H1 (cell line): ENCODE results near the gene CDC37. TPM values are rescaled to one million over a fixed set of nuclear protein-coding genes. Genes with fewer than 3 reads are reported as not detected.

Experiments
- CTCF ChIA-PET: fragments of 300-600 bp; sonication (Branson Sonifier 250); formaldehyde crosslinking; loops from one replicate; lab custom pipeline; 2021; ENCODE audit not compliant: partially characterized antibody; lab: Charles Lee
- POLR2A ChIA-PET: fragments of 300-600 bp; sonication (Branson Sonifier 250); formaldehyde crosslinking; loops from one replicate; lab custom pipeline; 2021; ENCODE audit warnings: inconsistent platforms; ENCODE audit not compliant: partially characterized antibody; lab: Charles Lee
- DNase-seq, 2 experiments: peaks; one replicate each; pipeline versions ENCODE4 v3.0.0 to v3.0.0-alpha.2; 2010 to 2022; ENCODE audit warnings: low spot score in 2 of 2, low read depth in 1 of 2, mixed read lengths in 1 of 2
- FAIRE-seq: peaks from 2 replicates; lab custom pipeline; 2011; peaks lifted over from hg19 to GRCh38; lab: Jason Lieb, UNC
- H2AFZ ChIP-seq: 2 replicates; pipeline ENCODE4 v1.8.1; 2012; ENCODE audit warnings: low read length, inconsistent platforms
- H2AK5ac ChIP-seq: 2 replicates; pipeline ENCODE4 v1.6.1; 2013; ENCODE audit warnings: low read depth, low read length
- H2BK120ac ChIP-seq: replicated peaks from 2 replicates; pipeline ENCODE3; 2013; ENCODE audit warnings: low read depth, low read length, inconsistent platforms
- H2BK12ac ChIP-seq: 2 replicates; pipeline ENCODE4 v1.6.1; 2013; ENCODE audit warnings: low read depth, low read length
- H2BK15ac ChIP-seq: 2 replicates; pipeline ENCODE4 v1.6.1; 2013; ENCODE audit warnings: low read length
- H2BK20ac ChIP-seq: 2 replicates; pipeline ENCODE4 v1.6.1; 2013; ENCODE audit warnings: low read length
- H2BK5ac ChIP-seq: 2 replicates; pipeline ENCODE4 v1.6.1; 2013; ENCODE audit warnings: low read depth, low read length
- H3K14ac ChIP-seq: 2 replicates; pipeline ENCODE4 v1.6.1; 2013; ENCODE audit warnings: inconsistent platforms; ENCODE audit not compliant: insufficient read length
- H3K18ac ChIP-seq: 2 replicates; pipeline ENCODE4 v1.6.1; 2013; ENCODE audit warnings: low read length; ENCODE audit errors: extremely low read depth
- H3K23ac ChIP-seq: 2 replicates; pipeline ENCODE4 v1.6.1; 2013; ENCODE audit warnings: inconsistent platforms; ENCODE audit not compliant: insufficient read length
- H3K23me2 ChIP-seq: 2 replicates; pipeline ENCODE4 v1.6.1; 2013; ENCODE audit warnings: low read depth, low read length
- H3K27ac ChIP-seq: 2 replicates; pipeline ENCODE4 v1.6.1; 2011; ENCODE audit warnings: low read depth, low read length, inconsistent platforms
- H3K27me3 ChIP-seq, 4 experiments: replicated peaks in 1 of 4; 1 replicate in 1 of 4; 2 replicates in 3 of 4; pipeline versions ENCODE4 v1.6.1 to v1.8.1; 2011 to 2013; ENCODE audit warnings: low read length in 3 of 4, mild to moderate bottlenecking in 3 of 4, inconsistent platforms in 2 of 4, mixed read lengths in 2 of 4, moderate library complexity in 1 of 4; ENCODE audit not compliant: control insufficient read depth in 3 of 4, insufficient read depth in 3 of 4; ENCODE audit errors: extremely low read depth in 1 of 4
- H3K36me3 ChIP-seq, 4 experiments: 2 replicates each; pipeline versions ENCODE4 v1.6.1 to v1.8.1; 2011 to 2013; ENCODE audit warnings: mild to moderate bottlenecking in 4 of 4, low read length in 3 of 4, moderate library complexity in 2 of 4, control low read depth in 1 of 4, inconsistent platforms in 1 of 4; ENCODE audit not compliant: insufficient read depth in 4 of 4, control insufficient read depth in 2 of 4
- H3K4ac ChIP-seq: replicated peaks from 2 replicates; pipeline ENCODE3; 2013; ENCODE audit warnings: low read length, low read depth, mixed read lengths, inconsistent platforms; ENCODE audit not compliant: insufficient read length
- H3K4me1 ChIP-seq, 4 experiments: replicated peaks in 1 of 4; 1 replicate in 1 of 4; 2 replicates in 3 of 4; pipeline versions ENCODE4 v1.6.1 to v1.8.1; 2011 to 2013; ENCODE audit warnings: low read length in 3 of 4, inconsistent platforms in 2 of 4, mixed read lengths in 1 of 4; ENCODE audit not compliant: insufficient read depth in 4 of 4, control insufficient read depth in 3 of 4
- H3K4me2 ChIP-seq, 2 experiments: 2 replicates each; pipeline versions ENCODE4 v1.6.1 to v1.8.1; 2011 to 2013; ENCODE audit warnings: low read depth in 2 of 2, low read length in 2 of 2, control low read depth in 1 of 2, inconsistent platforms in 1 of 2, mild to moderate bottlenecking in 1 of 2; ENCODE audit not compliant: insufficient read depth in 1 of 2
- H3K4me3 ChIP-seq, 4 experiments: fragments of 200-600, 300-600 bp in 1 of 4; sonication (generic), shearing (Covaris generic), sonication (Bioruptor Twin) in 1 of 4; 2 replicates each; pipeline versions ENCODE4 v1.5.1 to v1.8.1; 2011 to 2016; ENCODE audit warnings: low read length in 4 of 4, low read depth in 3 of 4, control low read depth in 2 of 4, inconsistent platforms in 2 of 4, mild to moderate bottlenecking in 2 of 4, mixed read lengths in 1 of 4, moderate library complexity in 1 of 4; ENCODE audit not compliant: insufficient read depth in 2 of 4; ENCODE audit errors: extremely low read depth in 1 of 4
- H3K56ac ChIP-seq: replicated peaks from 2 replicates; pipeline ENCODE3; 2013; ENCODE audit warnings: low read depth, mild to moderate bottlenecking, mixed read lengths, low read length, inconsistent platforms; ENCODE audit not compliant: insufficient read length
- H3K79me1 ChIP-seq: 2 replicates; pipeline ENCODE4 v1.6.1; 2013; ENCODE audit warnings: low read depth, low read length, control low read depth
- H3K79me2 ChIP-seq, 2 experiments: 2 replicates each; pipeline versions ENCODE4 v1.6.1 to v1.8.1; 2012 to 2013; ENCODE audit warnings: low read length in 2 of 2, mild to moderate bottlenecking in 2 of 2, inconsistent platforms in 1 of 2; ENCODE audit not compliant: insufficient read depth in 2 of 2, control insufficient read depth in 1 of 2
- H3K9ac ChIP-seq, 4 experiments: replicated peaks in 1 of 4; 1 replicate in 1 of 4; 2 replicates in 3 of 4; pipeline versions ENCODE4 v1.6.1 to v1.8.1; 2011 to 2013; ENCODE audit warnings: low read depth in 3 of 4, low read length in 3 of 4, control low read depth in 2 of 4, mild to moderate bottlenecking in 2 of 4, moderate library complexity in 2 of 4, inconsistent platforms in 1 of 4; ENCODE audit errors: extremely low read depth in 1 of 4
- H3K9me3 ChIP-seq, 2 experiments: 2 replicates each; pipeline versions ENCODE4 v1.6.1 to v1.8.1; 2012 to 2013; ENCODE audit warnings: mild to moderate bottlenecking in 2 of 2, moderate library complexity in 2 of 2, control low read depth in 1 of 2, inconsistent platforms in 1 of 2, low read depth in 1 of 2, low read length in 1 of 2, mixed read lengths in 1 of 2; ENCODE audit not compliant: insufficient read depth in 2 of 2
- H4K20me1 ChIP-seq, 2 experiments: replicated peaks in 1 of 2; 2 replicates each; pipeline versions ENCODE3 to v1.8.1; 2011 to 2013; ENCODE audit warnings: inconsistent platforms in 2 of 2, low read length in 2 of 2, mild to moderate bottlenecking in 1 of 2; ENCODE audit not compliant: insufficient read depth in 2 of 2, control insufficient read depth in 1 of 2
- H4K5ac ChIP-seq: 2 replicates; pipeline ENCODE4 v1.6.1; 2013; ENCODE audit warnings: low read length, low read depth, mixed read lengths, inconsistent platforms; ENCODE audit not compliant: insufficient read length
- H4K8ac ChIP-seq: 2 replicates; pipeline ENCODE4 v1.8.0; 2013; ENCODE audit warnings: mild to moderate bottlenecking, moderate library complexity, low read length, inconsistent platforms; ENCODE audit not compliant: insufficient read depth; ENCODE audit errors: extremely low read depth
- H4K91ac ChIP-seq: replicated peaks from 2 replicates; pipeline ENCODE3; 2013; ENCODE audit warnings: low read length, mixed read lengths, inconsistent platforms; ENCODE audit not compliant: insufficient read length
- CBX8 ChIP-seq: fragments of 300-800, 300-1000 bp; sonication (generic); IDR thresholded peaks from 2 replicates; pipeline ENCODE4 v1.7.1; 2016; ENCODE audit warnings: low read depth, low read length, borderline replicate concordance
- SP1 ChIP-seq: IDR thresholded peaks from 2 replicates; pipeline ENCODE4 v1.6.1; 2011; ENCODE audit warnings: low read depth, low read length
- SUZ12 ChIP-seq: fragments of 200-600 bp; sonication (generic); IDR thresholded peaks from 2 replicates; pipeline ENCODE4 v1.6.1; 2012; ENCODE audit warnings: mild to moderate bottlenecking, inconsistent platforms, low read length, moderate library complexity, mixed read lengths
- WGBS, 2 experiments: shearing (Covaris generic) in 1 of 2; methylation state at CpG; one replicate each; pipeline versions ENCODE4 v1.1.6 to v1.1.7; 2013 to 2015; ENCODE audit warnings: low lambda C conversion rate in 2 of 2, mixed read lengths in 2 of 2, inconsistent platforms in 1 of 2, low coverage in 1 of 2, missing lambda C conversion rate in 1 of 2; ENCODE audit not compliant: insufficient replicate concordance in 2 of 2, insufficient coverage in 1 of 2, insufficient read length in 1 of 2; ENCODE audit errors: extremely low coverage in 1 of 2, missing lambda C conversion rate in 1 of 2; 5-methylcytosine and 5-hydroxymethylcytosine counted together
- polyA plus RNA-seq, 7 experiments: library from polyadenylated mRNA; depleted of rRNA in 3 of 7; stranded (reverse) in 5 of 7; unstranded in 2 of 7; fragments of >200 nt in 5 of 7; fragments of 200-250 nt in 2 of 7; gene quantifications; 1 replicate in 5 of 7; 2 replicates in 1 of 7; 4 replicates in 1 of 7; pipeline versions ENCODE4 v1.2.1 to v1.2.3, GENCODE V29; 2011 to 2013; ENCODE audit warnings: missing spikeins in 2 of 7, mixed read lengths in 2 of 7
- total RNA-seq: library from RNA; stranded (reverse); fragmentation: NEBNext Ultra II Directional; extraction: Animal tissue kit (Norgen Biotek cat#: 25700); gene quantifications from 2 replicates; pipeline ENCODE4 v1.2.1, GENCODE V29; 2021
- TF ChIP-seq, protein P1 (sequence below): IDR thresholded peaks from 2 replicates; pipeline ENCODE4 v1.6.1; 2012; ENCODE audit warnings: inconsistent platforms
- TF ChIP-seq, protein P2 (sequence below): IDR thresholded peaks from 2 replicates; pipeline ENCODE4 v1.6.1; 2012; ENCODE audit warnings: inconsistent platforms

Gene CDC37
- total and polyA plus RNA-seq, 2 of the 8 experiments (the other 6 are each of a cell fraction or from before 2014, with no cell fraction given), result 162 to 181 TPM

DNA sequence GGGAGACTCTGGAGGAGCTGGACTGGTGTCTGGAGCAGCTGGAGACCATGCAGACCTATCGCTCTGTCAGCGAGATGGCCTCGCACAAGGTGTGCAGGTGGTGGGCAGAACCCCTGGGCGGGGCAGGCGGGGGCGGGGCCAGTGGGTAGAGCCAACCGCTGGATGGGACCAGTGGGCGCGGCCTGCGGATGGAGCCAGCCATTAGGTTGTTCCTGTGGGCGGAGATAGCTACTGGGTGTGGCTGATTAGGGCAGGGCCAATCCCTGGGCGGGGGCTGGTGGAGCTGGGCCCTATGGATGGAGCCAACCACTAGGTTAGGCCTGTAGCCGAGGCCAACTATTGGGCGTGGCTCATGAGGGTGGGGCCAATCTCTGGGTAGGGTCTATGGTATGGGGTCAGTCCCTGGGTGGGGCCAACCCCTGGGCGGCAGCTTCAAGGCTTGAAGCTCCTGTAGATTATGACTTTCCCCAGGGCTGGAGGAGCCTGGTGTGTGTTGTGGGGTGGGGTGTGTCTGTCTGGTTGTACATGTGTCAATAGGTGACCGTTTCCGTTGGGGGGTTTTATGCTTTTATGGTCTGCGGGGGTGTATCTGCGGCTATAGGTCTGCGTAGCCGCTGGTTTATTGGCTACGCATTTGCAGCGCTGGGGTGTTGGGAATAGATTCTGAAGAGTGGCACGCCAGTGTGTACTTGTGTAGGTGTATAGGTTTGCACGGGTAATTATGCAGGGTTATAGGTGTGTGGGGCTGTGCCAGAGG lies 47.7 kb upstream of the CDC37 start:
- H3K4ac ChIP-seq, result no peak overlapping the region
- no peaks in the 10 kb centered on the region; the same call in 1 of the 2 replicates for H3K79me1 ChIP-seq
- H4K8ac ChIP-seq, result no peak overlapping the region
- H2AFZ ChIP-seq, result no peak overlapping the region
- no peak overlapping the region for H3K14ac ChIP-seq
- 82% methylated on average over 18 of the region's 25 CpGs; no CpG with 5 or more reads in 1 of the 2 experiments for whole genome bisulfite sequencing, 2 experiments
- H4K5ac ChIP-seq, result no peak overlapping the region
- no peaks in the 10 kb centered on the region for H3K79me2 ChIP-seq
- H2BK120ac ChIP-seq, result no peak overlapping the region
- ChIA-PET CTCF (interaction anchor here (0.5 to 2.9 kb wide), 6 partner anchors 21 to 195 kb away, joined by 3 to 15 read pairs (median 3); no protein-coding TSS in a partner anchor), POLR2A (interaction anchor here (0.5 to 0.7 kb wide), 2 partner anchors 9 to 33 kb away, joined by 3 read pairs; no protein-coding TSS in a partner anchor)
- no peak overlapping the region for H3K27ac ChIP-seq
- no peak overlapping the region for H4K91ac ChIP-seq
- H4K20me1 ChIP-seq, result no peaks in the 10 kb centered on the region
- peaks cover 0 to 17% (median 7%) of the 10 kb centered on the region in 4 experiments; a peak in 4 of 7 replicates for H3K4me1 ChIP-seq
- H3K23me2 ChIP-seq, result peaks cover 2% of the 10 kb centered on the region; the same call in 1 of the 2 replicates
- no peak overlapping the region for H3K18ac ChIP-seq
- H2BK20ac ChIP-seq, result no peak overlapping the region
- no peak overlapping the region for H3K4me2 ChIP-seq
- H2BK5ac ChIP-seq, result no peak overlapping the region
- H2BK12ac ChIP-seq, result 0 out of 2 replicates have a peak overlapping the region, but pooled peaks have one; percentile 7
- H3K27me3 ChIP-seq, result 0 out of 7 replicates have a peak, but pooled peaks cover 0 to 1% (median 0%) of the 10 kb centered on the region in 4 experiments
- H3K9ac ChIP-seq, result no peak overlapping the region
- H3K9me3 ChIP-seq, result no peaks in the 10 kb centered on the region
- no peak overlapping the region for H3K4me3 ChIP-seq
- peak; percentile 31 to 81 for DNase-seq
- H2BK15ac ChIP-seq, result no peak overlapping the region
- H3K56ac ChIP-seq, result no peak overlapping the region
- no peak overlapping the region for H3K23ac ChIP-seq
- TF ChIP-seq, protein P1, sequence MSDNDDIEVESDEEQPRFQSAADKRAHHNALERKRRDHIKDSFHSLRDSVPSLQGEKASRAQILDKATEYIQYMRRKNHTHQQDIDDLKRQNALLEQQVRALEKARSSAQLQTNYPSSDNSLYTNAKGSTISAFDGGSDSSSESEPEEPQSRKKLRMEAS, result peak; percentile 90
- TF ChIP-seq CBX8, result no peak
- TF ChIP-seq SUZ12, result no peak
- TF ChIP-seq, protein P2, sequence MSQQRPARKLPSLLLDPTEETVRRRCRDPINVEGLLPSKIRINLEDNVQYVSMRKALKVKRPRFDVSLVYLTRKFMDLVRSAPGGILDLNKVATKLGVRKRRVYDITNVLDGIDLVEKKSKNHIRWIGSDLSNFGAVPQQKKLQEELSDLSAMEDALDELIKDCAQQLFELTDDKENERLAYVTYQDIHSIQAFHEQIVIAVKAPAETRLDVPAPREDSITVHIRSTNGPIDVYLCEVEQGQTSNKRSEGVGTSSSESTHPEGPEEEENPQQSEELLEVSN, result peak; percentile 81
- TF ChIP-seq SP1, result 0 out of 2 replicates have a peak, but pooled peaks have one; percentile 10
- H3K36me3 ChIP-seq, result no peaks in the 10 kb centered on the region
- no peak for FAIRE-seq
- no peak overlapping the region for H2AK5ac ChIP-seq
